SK-N-SH (cell line): ENCODE results near the gene OR5H6. TPM values are rescaled to one million over a fixed set of nuclear protein-coding genes. Genes with fewer than 3 reads are reported as not detected.

Experiments
- CTCF ChIA-PET: fragments of 300-600, 350-600 bp; formaldehyde crosslinking; extraction: SDS; loops from one replicate; lab custom pipeline; 2021; lab: Yijun Ruan, JAX
- POLR2A ChIA-PET: fragments of 350-600 bp; sonication (Branson Sonifier 250); formaldehyde crosslinking; extraction: SDS; loops from one replicate; lab custom pipeline; 2020; ENCODE audit warnings: antibody characterized with exemption, inconsistent platforms; lab: Yijun Ruan, JAX
- DNase-seq: peaks from one replicate; pipeline ENCODE4 v3.0.0; 2012
- H2AFZ ChIP-seq: fragments of 200-600 bp; sonication (generic); 2 replicates; pipeline ENCODE4 v1.8.1; 2016; ENCODE audit warnings: antibody characterized with exemption, mild to moderate bottlenecking, low read depth
- H3F3A ChIP-seq: fragments of 200-600 bp; sonication (generic); replicated peaks from 2 replicates; pipeline ENCODE3; 2016; ENCODE audit warnings: antibody characterized with exemption, mild to moderate bottlenecking; ENCODE audit not compliant: insufficient read depth
- H3K27ac ChIP-seq, 2 experiments: fragments of 200-500 bp in 1 of 2; fragments of 200-600 bp in 1 of 2; sonication (Bioruptor generic) in 1 of 2; sonication (generic), shearing (Covaris generic) in 1 of 2; 2 replicates each; pipeline versions ENCODE4 v1.5.1 to v1.6.1; 2014 to 2016; ENCODE audit warnings: low read depth in 2 of 2, inconsistent platforms in 1 of 2, low read length in 1 of 2, mild to moderate bottlenecking in 1 of 2, mixed read lengths in 1 of 2
- H3K27me3 ChIP-seq: fragments of 200-600 bp; sonication (generic), shearing (Covaris generic); 2 replicates; pipeline ENCODE4 v1.6.1; 2016; ENCODE audit warnings: mixed run types; ENCODE audit not compliant: insufficient read depth
- H3K36me3 ChIP-seq, 2 experiments: fragments of 200-500 bp in 1 of 2; fragments of 200-600 bp in 1 of 2; sonication (Bioruptor generic) in 1 of 2; sonication (generic) in 1 of 2; replicated peaks in 1 of 2; 2 replicates each; pipeline versions ENCODE3 to v1.5.1; 2014 to 2016; ENCODE audit warnings: low read length in 1 of 2, mild to moderate bottlenecking in 1 of 2; ENCODE audit not compliant: insufficient read depth in 2 of 2, control insufficient read depth in 1 of 2
- H3K4me1 ChIP-seq, 2 experiments: fragments of 200-500 bp in 1 of 2; fragments of 200-600 bp in 1 of 2; sonication (Bioruptor generic) in 1 of 2; sonication (generic), shearing (Covaris generic) in 1 of 2; 2 replicates each; pipeline versions ENCODE4 v1.5.1 to v1.6.1; 2014 to 2016; ENCODE audit warnings: low read depth in 1 of 2, low read length in 1 of 2, mixed run types in 1 of 2; ENCODE audit not compliant: insufficient read depth in 2 of 2, control insufficient read depth in 1 of 2
- H3K4me2 ChIP-seq: fragments of 200-600 bp; sonication (generic), shearing (Covaris generic); 2 replicates; pipeline ENCODE4 v1.6.1; 2017; ENCODE audit warnings: mixed run types
- H3K4me3 ChIP-seq, 2 experiments: fragments of 200-500 bp in 1 of 2; fragments of 200-600 bp in 1 of 2; sonication (Bioruptor generic) in 1 of 2; sonication (generic), shearing (Covaris generic) in 1 of 2; 2 replicates each; pipeline versions ENCODE4 v1.5.1 to v1.8.1; 2014 to 2016; ENCODE audit warnings: low read depth in 2 of 2, inconsistent platforms in 1 of 2, low read length in 1 of 2, mild to moderate bottlenecking in 1 of 2, mixed read lengths in 1 of 2, moderate library complexity in 1 of 2
- H3K79me2 ChIP-seq: fragments of 200-600 bp; sonication (generic); 2 replicates; pipeline ENCODE4 v1.8.1; 2017; ENCODE audit warnings: mild to moderate bottlenecking; ENCODE audit not compliant: insufficient read depth
- H3K9ac ChIP-seq: fragments of 200-600 bp; sonication (generic); 2 replicates; pipeline ENCODE4 v1.6.1; 2017; ENCODE audit warnings: mixed run types
- H3K9me2 ChIP-seq: fragments of 200-600 bp; sonication (generic); 2 replicates; pipeline ENCODE4 v1.6.1; 2017; ENCODE audit warnings: mixed run types
- H3K9me3 ChIP-seq: fragments of 200-600 bp; sonication (generic); 2 replicates; pipeline ENCODE4 v1.6.1; 2017; ENCODE audit warnings: mixed run types, mild to moderate bottlenecking, moderate library complexity
- H4K20me1 ChIP-seq: fragments of 200-600 bp; sonication (generic); 2 replicates; pipeline ENCODE4 v1.6.1; 2017; ENCODE audit warnings: mild to moderate bottlenecking, mixed run types; ENCODE audit not compliant: insufficient read depth
- ELF1 ChIP-seq: IDR thresholded peaks from 2 replicates; pipeline ENCODE4 v1.4.0; 2012
- FOXJ3 ChIP-seq: sonication (generic); formaldehyde crosslinking; IDR thresholded peaks from 2 replicates; pipeline ENCODE4 v1.5.1; 2020; ENCODE audit warnings: mild to moderate bottlenecking, missing genetic modification reagents
- FOXM1 ChIP-seq: IDR thresholded peaks from 2 replicates; pipeline ENCODE4 v1.4.0; 2012; ENCODE audit warnings: low read depth, mild to moderate bottlenecking
- GABPA ChIP-seq: IDR thresholded peaks from 2 replicates; pipeline ENCODE4 v1.4.0; 2012; ENCODE audit warnings: low read depth, mild to moderate bottlenecking
- JUND ChIP-seq: IDR thresholded peaks from 2 replicates; pipeline ENCODE4 v1.4.0; 2012
- MXI1 ChIP-seq: IDR thresholded peaks from 2 replicates; pipeline ENCODE4 v1.6.1; 2012; ENCODE audit warnings: mild to moderate bottlenecking, low read depth, low read length, improper control_type of control experiment
- NFIC ChIP-seq: IDR thresholded peaks from 2 replicates; pipeline ENCODE4 v1.4.0; 2012; ENCODE audit warnings: borderline replicate concordance
- NRF1 ChIP-seq: IDR thresholded peaks from 2 replicates; pipeline ENCODE4 v1.6.1; 2012; ENCODE audit warnings: low read depth, mild to moderate bottlenecking, low read length
- RCOR1 ChIP-seq: fragments of 150-350 bp; IDR thresholded peaks from 2 replicates; pipeline ENCODE4 v1.6.1; 2017; ENCODE audit warnings: antibody characterized with exemption, low read length
- RFX5 ChIP-seq: IDR thresholded peaks from 2 replicates; pipeline ENCODE4 v1.6.1; 2012; ENCODE audit warnings: mild to moderate bottlenecking, improper control_type of control experiment, low read length
- RXRA ChIP-seq: IDR thresholded peaks from 2 replicates; pipeline ENCODE4 v1.4.0; 2012; ENCODE audit warnings: low read depth, mild to moderate bottlenecking, borderline replicate concordance
- SIN3A ChIP-seq: IDR thresholded peaks from 2 replicates; pipeline ENCODE4 v1.6.1; 2012; ENCODE audit warnings: low read depth, mild to moderate bottlenecking, low read length, moderate library complexity, borderline replicate concordance
- TCF12 ChIP-seq: IDR thresholded peaks from 2 replicates; pipeline ENCODE4 v1.4.0; 2012
- USF1 ChIP-seq: IDR thresholded peaks from 2 replicates; pipeline ENCODE4 v1.4.0; 2012; ENCODE audit warnings: low read depth, borderline replicate concordance
- ZBTB33 ChIP-seq: IDR thresholded peaks from 2 replicates; pipeline ENCODE4 v1.4.0; 2012; ENCODE audit warnings: low read depth, borderline replicate concordance
- WGBS: methylation state at CpG from one replicate; pipeline ENCODE4 v1.1.6; 2017; ENCODE audit warnings: low lambda C conversion rate; 5-methylcytosine and 5-hydroxymethylcytosine counted together
- polyA plus RNA-seq, 3 experiments: library from polyadenylated mRNA; depleted of rRNA; stranded (reverse); fragments of >200 nt; gene quantifications; 2 replicates each; pipeline ENCODE4 v1.2.3, GENCODE V29; 2012
- TF ChIP-seq, protein P1 (sequence below): fragments of 200-600 bp; sonication (generic); IDR thresholded peaks from 2 replicates; pipeline ENCODE4 v1.6.1; 2017; ENCODE audit warnings: antibody characterized with exemption, mild to moderate bottlenecking, moderate library complexity
- TF ChIP-seq, protein P2 (sequence below): IDR thresholded peaks from 2 replicates; pipeline ENCODE4; 2012

The OR5H6 gene
- polyA plus RNA-seq, 1 of the 3 experiments (the other 2 are of a cell fraction), result not detected

DNA sequence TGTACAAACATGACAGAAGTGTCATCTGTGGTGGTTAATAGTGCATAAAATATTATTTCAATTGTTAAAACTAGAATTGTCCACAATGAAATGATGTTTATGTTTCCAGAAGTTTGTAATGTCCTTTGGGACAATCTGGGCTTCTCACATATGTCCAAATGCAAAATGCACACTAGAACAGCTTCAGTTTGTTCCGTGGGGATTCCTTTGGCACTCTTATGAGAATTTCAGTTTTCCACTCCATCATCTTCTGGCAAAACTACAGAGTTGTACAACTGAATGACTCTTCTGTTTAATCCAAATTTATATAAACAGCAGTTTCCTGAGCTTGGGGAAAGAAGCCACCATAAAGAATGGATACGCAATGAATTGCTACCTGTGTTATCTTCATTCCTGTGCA, 2.0 kb upstream of the OR5H6 start:
- Histone ChIP-seq H3K27me3 (no peaks in the 10 kb centered on the region), H3K4me3 (no peak overlapping the region), H3K4me1 (no peaks in the 10 kb centered on the region), H4K20me1 (no peaks in the 10 kb centered on the region), H2AFZ (no peak overlapping the region), H3K27ac (no peak overlapping the region), H3K9me2 (no peaks in the 10 kb centered on the region), H3K36me3 (no peaks in the 10 kb centered on the region), H3K9ac (no peak overlapping the region), H3K9me3 (no peaks in the 10 kb centered on the region), H3F3A (no peaks in the 10 kb centered on the region), H3K4me2 (no peak overlapping the region), H3K79me2 (no peaks in the 10 kb centered on the region)
- 18% methylated on average over 2 of the region's 2 CpGs for WGBS
- CTCF ChIA-PET, result no interaction called here
- no peak for DNase-seq
- TF ChIP-seq, protein P1, sequence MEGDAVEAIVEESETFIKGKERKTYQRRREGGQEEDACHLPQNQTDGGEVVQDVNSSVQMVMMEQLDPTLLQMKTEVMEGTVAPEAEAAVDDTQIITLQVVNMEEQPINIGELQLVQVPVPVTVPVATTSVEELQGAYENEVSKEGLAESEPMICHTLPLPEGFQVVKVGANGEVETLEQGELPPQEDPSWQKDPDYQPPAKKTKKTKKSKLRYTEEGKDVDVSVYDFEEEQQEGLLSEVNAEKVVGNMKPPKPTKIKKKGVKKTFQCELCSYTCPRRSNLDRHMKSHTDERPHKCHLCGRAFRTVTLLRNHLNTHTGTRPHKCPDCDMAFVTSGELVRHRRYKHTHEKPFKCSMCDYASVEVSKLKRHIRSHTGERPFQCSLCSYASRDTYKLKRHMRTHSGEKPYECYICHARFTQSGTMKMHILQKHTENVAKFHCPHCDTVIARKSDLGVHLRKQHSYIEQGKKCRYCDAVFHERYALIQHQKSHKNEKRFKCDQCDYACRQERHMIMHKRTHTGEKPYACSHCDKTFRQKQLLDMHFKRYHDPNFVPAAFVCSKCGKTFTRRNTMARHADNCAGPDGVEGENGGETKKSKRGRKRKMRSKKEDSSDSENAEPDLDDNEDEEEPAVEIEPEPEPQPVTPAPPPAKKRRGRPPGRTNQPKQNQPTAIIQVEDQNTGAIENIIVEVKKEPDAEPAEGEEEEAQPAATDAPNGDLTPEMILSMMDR, result no peak
- TF ChIP-seq RCOR1 (no peak), NRF1 (no peak), FOXM1 (no peak), TCF12 (no peak)
- TF ChIP-seq, protein P2, sequence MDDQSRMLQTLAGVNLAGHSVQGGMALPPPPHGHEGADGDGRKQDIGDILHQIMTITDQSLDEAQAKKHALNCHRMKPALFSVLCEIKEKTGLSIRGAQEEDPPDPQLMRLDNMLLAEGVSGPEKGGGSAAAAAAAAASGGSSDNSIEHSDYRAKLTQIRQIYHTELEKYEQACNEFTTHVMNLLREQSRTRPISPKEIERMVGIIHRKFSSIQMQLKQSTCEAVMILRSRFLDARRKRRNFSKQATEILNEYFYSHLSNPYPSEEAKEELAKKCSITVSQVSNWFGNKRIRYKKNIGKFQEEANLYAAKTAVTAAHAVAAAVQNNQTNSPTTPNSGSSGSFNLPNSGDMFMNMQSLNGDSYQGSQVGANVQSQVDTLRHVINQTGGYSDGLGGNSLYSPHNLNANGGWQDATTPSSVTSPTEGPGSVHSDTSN, result no peak
- POLR2A ChIA-PET, result no interaction called here

DNA sequence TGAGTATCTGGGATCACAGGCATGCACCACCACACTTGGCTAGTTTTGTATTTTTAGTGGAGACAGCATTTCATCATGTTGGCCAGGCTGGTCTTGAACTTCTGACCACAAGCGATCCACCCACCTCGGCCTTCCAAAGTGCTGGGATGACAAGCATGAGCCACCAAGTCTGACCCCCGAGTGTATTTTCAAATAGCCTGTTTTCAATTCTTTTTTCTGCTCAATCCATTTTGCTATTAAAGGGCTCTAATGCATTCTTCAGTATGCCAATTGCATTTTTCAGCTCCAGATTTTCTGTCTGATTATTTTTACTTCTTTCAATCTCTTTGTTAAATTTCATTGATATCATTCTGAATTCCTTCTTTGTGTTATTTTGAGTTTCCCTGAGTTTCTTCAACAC, 5.8 kb downstream of the OR5H6 start:
- Histone ChIP-seq H3K9ac (no peak overlapping the region), H3K4me2 (no peak overlapping the region), H3K36me3 (no peaks in the 10 kb centered on the region), H3K27me3 (no peaks in the 10 kb centered on the region), H3F3A (no peaks in the 10 kb centered on the region), H3K9me2 (no peaks in the 10 kb centered on the region), H3K27ac (no peak overlapping the region), H4K20me1 (no peaks in the 10 kb centered on the region), H3K4me3 (no peak overlapping the region), H3K4me1 (no peaks in the 10 kb centered on the region), H2AFZ (no peak overlapping the region), H3K9me3 (no peaks in the 10 kb centered on the region), H3K79me2 (no peaks in the 10 kb centered on the region)
- 4% methylated on average over 3 of the region's 3 CpGs for WGBS
- POLR2A ChIA-PET, result no interaction called here
- TF ChIP-seq ELF1 (no peak), JUND (no peak), NFIC (no peak), MXI1 (no peak), NRF1 (no peak)
- no peak for DNase-seq
- CTCF ChIA-PET, result interaction anchor here (1.2 kb wide), 1 partner anchor 14 kb away, joined by 3 read pairs; no protein-coding TSS in a partner anchor

DNA sequence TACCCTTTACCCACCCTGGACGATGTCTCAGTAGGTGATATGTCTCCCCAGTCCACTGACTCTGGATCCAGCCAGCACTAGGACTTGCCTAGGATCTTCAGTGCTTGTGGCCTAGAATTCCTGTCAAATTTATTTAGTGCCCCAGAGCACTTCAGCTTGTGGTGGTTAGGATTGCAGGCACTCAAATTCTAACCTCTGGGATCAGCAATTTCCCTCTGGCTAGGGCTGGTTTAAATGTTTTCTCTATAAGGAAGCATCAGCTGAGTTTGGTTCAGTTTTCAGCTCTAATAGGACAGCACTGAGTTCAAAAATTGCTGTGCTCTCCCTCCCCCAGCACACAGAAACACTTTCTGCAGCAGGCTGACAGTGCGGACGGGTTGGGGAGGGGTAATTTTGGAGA, 8.1 kb downstream of the OR5H6 start:
- H3K4me3 ChIP-seq, result no peak overlapping the region
- no peaks in the 10 kb centered on the region for H3K27me3 ChIP-seq
- DNase-seq, result no peak
- no peak overlapping the region for H3K27ac ChIP-seq
- H3K9me3 ChIP-seq, result no peaks in the 10 kb centered on the region
- no peak overlapping the region for H3K4me2 ChIP-seq
- H3K79me2 ChIP-seq, result no peaks in the 10 kb centered on the region
- H4K20me1 ChIP-seq, result no peaks in the 10 kb centered on the region
- POLR2A ChIA-PET, result no interaction called here
- WGBS, result 5% methylated on average over 3 of the region's 3 CpGs
- H3K9me2 ChIP-seq, result no peaks in the 10 kb centered on the region
- H3K4me1 ChIP-seq, result no peaks in the 10 kb centered on the region
- H3K36me3 ChIP-seq, result no peaks in the 10 kb centered on the region
- H2AFZ ChIP-seq, result no peak overlapping the region
- CTCF ChIA-PET, result interaction anchor here (1.1 to 2.5 kb wide), 2 partner anchors 12 to 57 kb away, joined by 3 to 7 read pairs; no protein-coding TSS in a partner anchor
- H3F3A ChIP-seq, result no peaks in the 10 kb centered on the region
- no peak overlapping the region for H3K9ac ChIP-seq
- TF ChIP-seq RFX5, result no peak
- TF ChIP-seq FOXJ3 (CRISPR knock-in tag), result no peak
- TF ChIP-seq GABPA, result no peak
- TF ChIP-seq RXRA, result no peak
- TF ChIP-seq SIN3A, result no peak
- TF ChIP-seq, protein P2, result no peak
- no peak for TF ChIP-seq ZBTB33
- TF ChIP-seq USF1, result no peak
- no peak for TF ChIP-seq MXI1
- TF ChIP-seq FOXM1, result no peak
